ENCODE measurements around the gene UBE2J1.

Gene UBE2J1

GRCh38 chr6:89364586-89364985, 12.1 kb upstream of the UBE2J1 start:
- DNase-seq (ENCODE audit: low read depth, low spot score), result no peak

GRCh38 chr6:89361171-89361570, 8.6 kb upstream of the UBE2J1 start:
- DNase-seq (ENCODE audit: low read depth, low spot score), result no peak

- no peak for DNase-seq (ENCODE audit: low read depth, low spot score)
These were observed 8.0 kb upstream of the UBE2J1 start for GRCh38 chr6:89360415-89360999.

GRCh38 chr6:89359561-89359960, 7.0 kb upstream of the UBE2J1 start:
- DNase-seq (ENCODE audit: low read depth, low spot score), result no peak

- no peak for DNase-seq (ENCODE audit: low read depth, low spot score)
These were observed 4.9 kb upstream of the UBE2J1 start for GRCh38 chr6:89357390-89357789.

- DNase-seq (ENCODE audit: low read depth, low spot score), result no peak
These were observed 4.2 kb upstream of the UBE2J1 start for GRCh38 chr6:89356642-89357170.

GRCh38 chr6:89355511-89356194, 3.1 kb upstream of the UBE2J1 start:
- no peak for DNase-seq (ENCODE audit: low read depth, low spot score)

- DNase-seq (ENCODE audit: low read depth, low spot score), result no peak
These were observed 1.3 kb upstream of the UBE2J1 start for GRCh38 chr6:89353702-89354392.

GRCh38 chr6:89353118-89353556, 615 bp upstream of the UBE2J1 start:
- no peak for DNase-seq (ENCODE audit: low read depth, low spot score)

- DNase-seq (ENCODE audit: low read depth, low spot score), result no peak
These were observed 748 bp downstream of the UBE2J1 start for GRCh38 chr6:89351671-89352277.

- no peak for DNase-seq (ENCODE audit: low read depth, low spot score)
These were observed 2.1 kb downstream of the UBE2J1 start for GRCh38 chr6:89350281-89350966.

- no peak for DNase-seq (ENCODE audit: low read depth, low spot score)
These were observed 4.2 kb downstream of the UBE2J1 start for GRCh38 chr6:89348372-89348771.

- no peak for DNase-seq (ENCODE audit: low read depth, low spot score)
These were observed 4.7 kb downstream of the UBE2J1 start for GRCh38 chr6:89347825-89348224.

- DNase-seq (ENCODE audit: low read depth, low spot score), result no peak
These were observed 6.1 kb downstream of the UBE2J1 start for GRCh38 chr6:89346433-89346832.

- no peak for DNase-seq (ENCODE audit: low read depth, low spot score)
These were observed 13.0 kb downstream of the UBE2J1 start for GRCh38 chr6:89339565-89339964.

- no peak for DNase-seq (ENCODE audit: low read depth, low spot score)
These were observed 17.4 kb downstream of the UBE2J1 start for GRCh38 chr6:89335164-89335563.

- no peak for DNase-seq (ENCODE audit: low read depth, low spot score)
These were observed 21.6 kb downstream of the UBE2J1 start for GRCh38 chr6:89330910-89331309.

- no peak for DNase-seq (ENCODE audit: low read depth, low spot score)
These were observed 23.5 kb downstream of the UBE2J1 start for GRCh38 chr6:89328976-89329375.

GRCh38 chr6:89324304-89324703, 28.2 kb downstream of the UBE2J1 start:
- no peak for DNase-seq (ENCODE audit: low read depth, low spot score)

- no peak for DNase-seq (ENCODE audit: low read depth, low spot score)
These were observed 29.0 kb downstream of the UBE2J1 start for GRCh38 chr6:89323511-89323971.

- no peak for DNase-seq (ENCODE audit: low read depth, low spot score)
These were observed 31.2 kb downstream of the UBE2J1 start for GRCh38 chr6:89321131-89321970.

Measured in smooth muscle cell of the brain vasculature (primary cell).